GM19043 (cell line): Measurements from ENCODE around the gene USH2A.

Experiments used
- ATAC-seq: cut with Tn5 transposase; IDR thresholded peaks from one replicate; pipeline ENCODE4 v1.9.1; 2021; ENCODE audit warnings: low read depth; ENCODE audit not compliant: unreplicated experiment

USH2A gene

GRCh38 chr1:215987092-215987875 lies 436.0 kb downstream of the USH2A start:
- ATAC-seq, result no peak

- ATAC-seq, result no peak
These were observed 436.8 kb downstream of the USH2A start for GRCh38 chr1:215986401-215986800.

- no peak for ATAC-seq
These were observed 439.6 kb downstream of the USH2A start for GRCh38 chr1:215983680-215984079.

GRCh38 chr1:215971793-215972441 lies 451.3 kb downstream of the USH2A start:
- ATAC-seq, result no peak

- ATAC-seq, result no peak
These were observed 452.8 kb downstream of the USH2A start for GRCh38 chr1:215970406-215970805.

- ATAC-seq, result no peak
These were observed 459.6 kb downstream of the USH2A start for GRCh38 chr1:215963621-215964020.

- no peak for ATAC-seq
These were observed 460.2 kb downstream of the USH2A start for GRCh38 chr1:215963040-215963439.

GRCh38 chr1:215958841-215959240 lies 464.4 kb downstream of the USH2A start:
- ATAC-seq, result no peak

GRCh38 chr1:215957663-215958062 lies 465.6 kb downstream of the USH2A start:
- ATAC-seq, result no peak

- no peak for ATAC-seq
These were observed 490.7 kb downstream of the USH2A start for GRCh38 chr1:215932558-215932957.

- no peak for ATAC-seq
These were observed 496.6 kb downstream of the USH2A start for GRCh38 chr1:215926670-215927069.

- no peak for ATAC-seq
These were observed 500.0 kb downstream of the USH2A start for GRCh38 chr1:215923129-215923824.

GRCh38 chr1:215911406-215911968 lies 511.8 kb downstream of the USH2A start:
- no peak for ATAC-seq

- no peak for ATAC-seq
These were observed 517.6 kb downstream of the USH2A start for GRCh38 chr1:215905493-215906115.

GRCh38 chr1:215900684-215901083 lies 522.6 kb downstream of the USH2A start:
- ATAC-seq, result no peak

- ATAC-seq, result no peak
These were observed 523.3 kb downstream of the USH2A start for GRCh38 chr1:215899901-215900300.

- ATAC-seq, result no peak
These were observed 527.4 kb downstream of the USH2A start for GRCh38 chr1:215895893-215896292.

- ATAC-seq, result no peak
These were observed 528.0 kb downstream of the USH2A start for GRCh38 chr1:215895276-215895675.

GRCh38 chr1:215894617-215895016 lies 528.6 kb downstream of the USH2A start:
- ATAC-seq, result no peak

- ATAC-seq, result no peak
These were observed 531.8 kb downstream of the USH2A start for GRCh38 chr1:215891266-215892057.
